Measurements from ENCODE around the gene NOX4.
"Not testable (repeated sequence)": the region's sequence is repeated elsewhere in the genome, so short reads cannot be mapped to it uniquely, and the experiment has no call there.

Gene NOX4

DNA sequence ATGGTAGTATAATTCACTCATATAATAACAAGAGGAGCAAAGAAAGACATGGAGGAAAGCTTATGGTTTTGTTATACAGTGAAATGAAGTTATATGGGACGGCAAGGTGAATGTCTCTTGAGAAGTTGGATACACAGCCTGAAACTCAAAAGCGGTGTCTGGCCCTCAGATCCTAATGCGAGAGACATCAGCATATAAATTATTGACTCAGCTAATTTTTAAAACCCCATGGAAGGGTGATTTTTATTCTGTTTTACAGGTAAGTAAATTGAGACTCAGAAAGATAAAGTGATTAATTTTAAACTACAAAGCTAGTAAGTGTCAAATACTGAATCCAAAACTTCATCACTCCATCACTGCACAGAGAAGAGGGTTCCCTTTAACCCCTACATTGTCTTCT lies 203.2 kb downstream of the NOX4 start:
- DNase-seq, result not testable (repeated sequence)

DNA sequence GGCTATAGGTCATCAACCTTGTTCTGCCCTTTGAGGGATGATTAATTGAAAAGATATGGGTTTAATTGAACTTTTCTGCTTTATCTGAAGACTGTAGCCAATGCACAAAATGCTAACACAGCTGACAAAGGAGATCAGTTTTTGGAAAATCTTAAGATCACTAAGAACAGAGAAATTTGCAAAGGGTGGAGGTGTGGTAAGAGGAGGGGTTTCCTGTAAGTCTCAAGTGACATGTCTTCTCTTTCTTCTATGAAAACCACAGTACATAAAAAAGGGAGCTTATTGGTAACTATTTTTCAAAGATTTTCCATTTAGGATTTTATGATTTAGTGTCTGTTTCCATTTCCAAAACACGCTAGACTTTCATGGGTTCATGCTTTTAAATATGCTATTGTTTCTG lies 204.6 kb downstream of the NOX4 start:
- not testable (repeated sequence) for DNase-seq

DNA sequence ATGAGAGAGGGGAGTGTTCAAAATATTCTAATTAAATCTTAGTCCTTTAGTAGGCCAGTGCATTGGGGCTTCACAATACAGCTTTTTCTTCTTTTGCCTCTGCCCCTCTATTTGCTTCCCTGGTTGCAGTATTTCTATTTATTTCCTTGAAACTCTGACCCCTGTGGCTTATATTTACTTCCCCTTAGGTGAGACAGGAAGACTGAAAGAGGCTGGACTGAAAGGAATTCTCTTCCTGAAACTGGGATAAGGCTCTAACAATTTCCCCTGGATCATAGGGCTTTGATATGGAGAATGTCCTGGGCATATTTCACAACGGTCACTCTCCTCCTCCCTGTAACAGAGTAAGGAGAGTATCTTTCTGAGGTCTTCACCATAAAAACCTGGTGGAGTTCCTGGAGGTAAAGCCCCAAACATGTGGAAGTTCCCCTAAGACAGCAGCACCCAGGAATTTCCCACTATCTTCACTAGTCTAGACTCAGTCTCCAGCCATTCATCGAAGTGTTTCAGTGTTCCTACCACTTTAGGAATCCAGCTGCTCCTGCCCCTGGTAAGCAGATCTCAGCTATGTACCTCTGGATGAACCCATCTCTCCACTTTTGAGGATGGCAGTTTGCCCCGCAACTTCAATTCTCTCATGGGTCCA lies 210.0 kb downstream of the NOX4 start:
- DNase-seq, result not testable (repeated sequence)

DNA sequence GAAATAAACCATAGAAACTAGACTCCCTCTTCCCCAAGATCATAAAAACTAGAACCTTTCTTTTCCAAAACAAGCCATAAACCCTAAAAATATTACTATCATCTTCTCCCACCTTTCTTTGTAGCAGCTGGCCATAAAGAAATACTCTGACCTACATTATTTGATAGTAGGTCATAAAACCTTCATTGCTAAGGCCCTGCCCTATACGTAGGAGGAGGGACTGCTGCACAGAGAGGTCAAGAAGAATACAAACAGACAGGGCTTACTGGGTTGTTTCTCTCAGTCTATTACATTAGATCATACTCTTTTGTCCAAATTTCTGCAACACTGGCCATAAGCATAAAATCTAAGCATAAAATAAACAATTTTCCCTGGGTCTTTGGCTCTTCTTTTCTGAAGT lies 212.0 kb downstream of the NOX4 start:
- no peak for DNase-seq

DNA sequence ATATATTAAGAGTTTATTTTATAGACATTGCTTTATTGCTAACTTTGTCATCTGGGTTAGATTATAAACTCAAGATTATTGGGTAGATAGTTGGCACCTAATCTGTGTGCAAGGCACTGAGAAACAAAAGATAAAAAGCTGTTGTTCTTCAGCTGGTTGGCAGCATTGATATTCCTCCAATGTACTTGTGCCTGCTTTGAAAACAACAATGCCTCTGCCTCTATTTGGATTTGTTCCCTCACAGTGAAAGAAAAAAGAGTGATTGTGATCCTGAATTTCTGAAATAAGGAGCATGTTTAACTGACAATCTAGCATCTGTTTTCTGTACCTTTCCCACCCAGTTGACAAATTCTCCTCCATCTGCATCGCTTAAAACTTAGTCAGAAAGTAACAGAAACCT lies 215.2 kb downstream of the NOX4 start:
- DNase-seq, result no peak
